SH-SY5Y (cell line): ENCODE results near the gene MACROD2.
A peak's percentile ranks its signal among the peaks of the same experiment; 100 is the strongest.

Experiments
- GATA2 ChIP-seq: IDR thresholded peaks from 2 replicates; pipeline ENCODE4 v1.6.1; 2011; ENCODE audit warnings: mild to moderate bottlenecking, low read depth, low read length
- GATA3 ChIP-seq: IDR thresholded peaks from 2 replicates; pipeline ENCODE4 v1.6.1; 2011; ENCODE audit warnings: low read depth, mild to moderate bottlenecking, low read length, moderate library complexity

Gene MACROD2

GRCh38 chr20:16035576-16035975, 2040.3 kb downstream of the MACROD2 start:
- TF ChIP-seq GATA2 = no peak
- no peak for TF ChIP-seq GATA3

- no peak for TF ChIP-seq GATA2
- TF ChIP-seq GATA3 = no peak
Measured at GRCh38 chr20:16036331-16036730, 2041.0 kb downstream of the MACROD2 start.

- no peak for TF ChIP-seq GATA3
- no peak for TF ChIP-seq GATA2
Measured at GRCh38 chr20:16040742-16041141, 2045.4 kb downstream of the MACROD2 start.

- no peak for TF ChIP-seq GATA3
- TF ChIP-seq GATA2 = no peak
Measured at GRCh38 chr20:16042731-16043130, 2047.4 kb downstream of the MACROD2 start.

GRCh38 chr20:16043931-16044330, 2048.6 kb downstream of the MACROD2 start:
- no peak for TF ChIP-seq GATA3
- no peak for TF ChIP-seq GATA2

- no peak for TF ChIP-seq GATA2
- TF ChIP-seq GATA3 = no peak; the same call in 1 of the 2 replicates
Measured at GRCh38 chr20:16048876-16049275, 2053.6 kb downstream of the MACROD2 start.

GRCh38 chr20:16049529-16050093, 2054.3 kb downstream of the MACROD2 start:
- TF ChIP-seq GATA3 = peak; percentile 67
- peak; percentile 69 for TF ChIP-seq GATA2

GRCh38 chr20:16050366-16050765, 2055.1 kb downstream of the MACROD2 start:
- TF ChIP-seq GATA3 (no peak), GATA2 (no peak)

GRCh38 chr20:16051968-16052367, 2056.7 kb downstream of the MACROD2 start:
- TF ChIP-seq GATA2 = no peak
- TF ChIP-seq GATA3 = no peak

- no peak for TF ChIP-seq GATA3
Measured at GRCh38 chr20:16052456-16052855, 2057.1 kb downstream of the MACROD2 start.

- no peak for TF ChIP-seq GATA3
- no peak for TF ChIP-seq GATA2
Measured at GRCh38 chr20:16054985-16055384, 2059.7 kb downstream of the MACROD2 start.

- TF ChIP-seq GATA2 = no peak
- TF ChIP-seq GATA3 = no peak
Measured at GRCh38 chr20:16057651-16058050, 2062.3 kb downstream of the MACROD2 start.

- TF ChIP-seq GATA3 (no peak), GATA2 (no peak)
Measured at GRCh38 chr20:16058268-16058667, 2063.0 kb downstream of the MACROD2 start.

GRCh38 chr20:16059841-16060240, 2064.5 kb downstream of the MACROD2 start:
- TF ChIP-seq GATA2 (no peak), GATA3 (no peak)

GRCh38 chr20:16061351-16061750, 2066.0 kb downstream of the MACROD2 start:
- TF ChIP-seq GATA3 (no peak), GATA2 (no peak)
